Measurements from ENCODE around the gene ETNK2. TPM values are rescaled to one million over a fixed set of nuclear protein-coding genes. Genes with fewer than 3 reads are reported as not detected.

ETNK2 gene
- total RNA-seq, 2 donors from 2014 or later, result 5.6 to 17.5 TPM

DNA sequence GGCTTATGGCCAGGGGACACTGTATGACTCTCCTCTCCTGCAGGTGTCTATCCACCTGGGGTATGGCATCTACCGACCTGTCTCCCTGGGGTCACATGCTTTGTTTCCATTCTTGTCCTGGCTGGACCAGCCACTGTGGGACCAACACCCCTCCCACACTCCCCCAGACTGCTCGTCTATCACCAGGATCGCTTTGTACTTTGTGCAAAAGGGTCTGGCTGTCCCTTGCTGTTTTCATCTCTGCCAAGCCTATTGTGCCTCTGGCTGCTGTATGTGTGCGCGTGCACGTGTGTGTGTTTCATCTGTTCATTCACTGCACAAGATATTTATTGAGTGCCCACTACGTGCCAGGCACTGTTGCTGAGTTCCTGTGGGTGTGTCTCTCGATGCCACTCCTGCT lies 25.5 kb downstream of the ETNK2 start:
- H3K36me3 ChIP-seq, result peaks cover 43% of the 10 kb centered on the region
- peaks cover 0 to 36% of the 10 kb centered on the region in 2 donors for H3K4me1 ChIP-seq
- no peaks in the 10 kb centered on the region for H3K9me3 ChIP-seq
- no peaks in the 10 kb centered on the region for H3K27me3 ChIP-seq
- TF ChIP-seq, protein P1, sequence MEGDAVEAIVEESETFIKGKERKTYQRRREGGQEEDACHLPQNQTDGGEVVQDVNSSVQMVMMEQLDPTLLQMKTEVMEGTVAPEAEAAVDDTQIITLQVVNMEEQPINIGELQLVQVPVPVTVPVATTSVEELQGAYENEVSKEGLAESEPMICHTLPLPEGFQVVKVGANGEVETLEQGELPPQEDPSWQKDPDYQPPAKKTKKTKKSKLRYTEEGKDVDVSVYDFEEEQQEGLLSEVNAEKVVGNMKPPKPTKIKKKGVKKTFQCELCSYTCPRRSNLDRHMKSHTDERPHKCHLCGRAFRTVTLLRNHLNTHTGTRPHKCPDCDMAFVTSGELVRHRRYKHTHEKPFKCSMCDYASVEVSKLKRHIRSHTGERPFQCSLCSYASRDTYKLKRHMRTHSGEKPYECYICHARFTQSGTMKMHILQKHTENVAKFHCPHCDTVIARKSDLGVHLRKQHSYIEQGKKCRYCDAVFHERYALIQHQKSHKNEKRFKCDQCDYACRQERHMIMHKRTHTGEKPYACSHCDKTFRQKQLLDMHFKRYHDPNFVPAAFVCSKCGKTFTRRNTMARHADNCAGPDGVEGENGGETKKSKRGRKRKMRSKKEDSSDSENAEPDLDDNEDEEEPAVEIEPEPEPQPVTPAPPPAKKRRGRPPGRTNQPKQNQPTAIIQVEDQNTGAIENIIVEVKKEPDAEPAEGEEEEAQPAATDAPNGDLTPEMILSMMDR (IDR thresholded peaks at IDR 0.05), result no peak
- peak overlapping the region in 1 of 2 donors; percentile 8 for H3K27ac ChIP-seq
- H3K4me3 ChIP-seq, result no peak overlapping the region
- DNase-seq (ENCODE audit: low spot score), result no peak

DNA sequence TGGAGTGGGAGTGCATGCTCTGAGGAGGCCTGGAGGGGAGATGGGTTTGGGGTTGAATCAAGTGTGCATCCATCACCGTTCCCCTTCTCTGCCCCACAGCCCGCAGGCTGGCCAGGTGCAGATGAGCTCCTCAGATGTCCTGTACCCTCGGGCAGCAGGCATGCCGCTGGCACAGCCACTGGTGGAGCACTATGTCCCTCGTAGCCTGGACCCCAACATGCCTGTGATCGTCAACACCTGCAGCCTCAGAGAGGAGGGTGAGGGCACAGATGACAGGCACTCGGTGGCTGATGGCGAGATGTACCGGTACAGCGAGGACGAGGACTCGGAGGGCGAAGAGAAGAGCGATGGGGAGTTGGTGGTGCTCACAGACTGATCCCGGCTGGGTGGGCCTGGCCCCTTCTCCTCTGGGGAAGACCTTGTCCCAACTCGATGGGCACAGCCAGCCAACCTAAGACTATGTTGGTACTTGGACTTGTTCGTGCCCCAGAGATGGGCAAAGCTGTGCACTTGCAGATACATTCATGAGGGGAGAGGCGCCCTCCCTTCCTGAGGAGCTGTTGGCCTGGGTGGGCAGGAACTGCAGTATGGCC lies 26.0 kb downstream of the ETNK2 start:
- no peak overlapping the region for H3K27ac ChIP-seq
- peaks cover 43% of the 10 kb centered on the region for H3K36me3 ChIP-seq
- no peaks in the 10 kb centered on the region for H3K27me3 ChIP-seq
- no peak for DNase-seq (ENCODE audit: low spot score)
- H3K4me3 ChIP-seq, result no peak overlapping the region
- TF ChIP-seq, protein P1 (IDR thresholded peaks at IDR 0.05), result no peak
- H3K4me1 ChIP-seq, result peaks cover 0 to 33% of the 10 kb centered on the region in 2 donors
- no peaks in the 10 kb centered on the region for H3K9me3 ChIP-seq

DNA sequence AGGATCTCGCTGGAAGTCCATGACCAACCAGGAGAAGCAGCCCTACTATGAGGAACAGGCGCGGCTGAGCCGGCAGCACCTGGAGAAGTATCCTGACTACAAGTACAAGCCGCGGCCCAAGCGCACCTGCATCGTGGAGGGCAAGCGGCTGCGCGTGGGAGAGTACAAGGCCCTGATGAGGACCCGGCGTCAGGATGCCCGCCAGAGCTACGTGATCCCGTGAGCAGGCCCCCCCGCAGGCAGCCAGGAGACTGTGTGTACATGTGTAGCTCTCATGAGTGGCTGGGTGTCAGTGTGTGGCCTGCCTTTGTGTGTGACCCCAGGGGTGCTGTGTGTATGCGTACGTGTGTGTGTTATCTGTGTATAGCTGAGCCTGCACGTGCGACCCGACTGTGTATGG lies 27.2 kb downstream of the ETNK2 start:
- no peak for DNase-seq (ENCODE audit: low spot score)

DNA sequence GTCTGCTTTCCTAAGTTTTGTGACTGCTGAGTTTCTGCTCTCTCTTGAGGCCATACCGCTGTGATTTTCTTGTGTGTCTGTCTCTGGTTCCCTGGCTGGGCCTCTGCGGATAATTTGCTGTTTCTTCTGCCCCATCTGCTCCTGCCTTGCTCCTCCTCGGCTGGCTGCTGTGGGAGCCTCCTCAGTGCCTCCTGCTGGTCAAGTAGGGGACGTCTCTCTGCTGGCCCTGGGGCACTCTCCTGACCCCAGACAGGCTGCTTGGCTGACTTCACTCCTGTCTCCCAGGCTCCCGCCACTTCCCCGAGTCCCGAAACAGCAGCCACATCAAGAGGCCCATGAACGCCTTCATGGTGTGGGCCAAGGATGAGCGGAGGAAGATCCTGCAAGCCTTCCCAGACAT lies 28.5 kb downstream of the ETNK2 start:
- Histone ChIP-seq H3K9me3 (no peaks in the 10 kb centered on the region), H3K27ac (no peak overlapping the region), H3K4me3 (no peak overlapping the region), H3K27me3 (no peaks in the 10 kb centered on the region), H3K36me3 (peaks cover 55% of the 10 kb centered on the region), H3K4me1 (peaks cover 0 to 16% of the 10 kb centered on the region in 2 donors)
- TF ChIP-seq, protein P1 (IDR thresholded peaks at IDR 0.05), result peak in 1 of 2 donors; percentile 25
- no peak for DNase-seq (ENCODE audit: low spot score)

More for the DNA sequence above, 27.2 kb downstream of the ETNK2 start:
- no peaks in the 10 kb centered on the region for H3K27me3 ChIP-seq
- H3K9me3 ChIP-seq, result no peaks in the 10 kb centered on the region
- H3K4me3 ChIP-seq, result no peak overlapping the region
- H3K27ac ChIP-seq, result no peak overlapping the region
- peaks cover 0 to 26% of the 10 kb centered on the region in 2 donors for H3K4me1 ChIP-seq
- peaks cover 51% of the 10 kb centered on the region for H3K36me3 ChIP-seq
- TF ChIP-seq, protein P1 (IDR thresholded peaks at IDR 0.05), result no peak

DNA sequence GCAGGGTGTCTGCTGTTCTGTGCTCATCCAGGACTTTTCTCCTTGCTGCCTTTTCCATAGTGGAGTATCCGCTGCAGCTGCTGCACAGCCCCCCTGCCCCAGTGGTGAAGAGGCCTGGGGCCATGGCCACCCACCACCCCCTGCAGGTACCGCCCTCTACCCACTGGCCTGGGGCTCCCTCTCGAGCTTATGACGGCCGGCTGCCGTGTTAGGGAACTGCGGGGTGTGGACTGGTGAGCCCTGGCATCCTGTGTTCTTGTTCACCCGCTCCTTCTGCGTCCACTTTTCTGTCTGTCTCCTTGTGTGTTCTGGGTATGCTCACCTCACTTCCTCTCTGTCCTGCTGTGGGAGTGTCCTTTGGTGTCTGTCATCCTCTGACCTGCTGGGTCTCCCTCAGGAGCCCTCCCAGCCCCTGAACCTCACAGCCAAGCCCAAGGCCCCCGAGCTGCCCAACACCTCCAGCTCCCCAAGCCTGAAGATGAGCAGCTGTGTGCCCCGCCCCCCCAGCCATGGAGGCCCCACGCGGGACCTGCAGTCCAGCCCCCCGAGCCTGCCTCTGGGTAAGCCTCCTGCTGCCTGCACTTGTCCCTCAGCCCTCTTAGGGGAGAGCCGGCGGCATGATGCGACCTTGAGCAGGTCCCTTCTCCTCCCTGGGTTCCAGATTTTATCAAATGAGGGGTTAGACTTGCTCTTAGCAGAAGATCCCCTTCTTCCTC lies 29.8 kb downstream of the ETNK2 start:
- no peak overlapping the region for H3K4me3 ChIP-seq
- no peak for DNase-seq (ENCODE audit: low spot score)
- H3K4me1 ChIP-seq, result peaks cover 0 to 11% of the 10 kb centered on the region in 2 donors
- H3K36me3 ChIP-seq, result peaks cover 57% of the 10 kb centered on the region
- no peaks in the 10 kb centered on the region for H3K27me3 ChIP-seq
- H3K27ac ChIP-seq, result no peak overlapping the region
- TF ChIP-seq, protein P1 (IDR thresholded peaks at IDR 0.05), result no peak
- H3K9me3 ChIP-seq, result no peaks in the 10 kb centered on the region
